Cerebellar cortex (tissue), 1 donor: Measurements from ENCODE around the gene KCNQ1.

Experiments used
- DNase-seq: peaks from one replicate; pipeline ENCODE4 v3.0.0-alpha.2; 2015; ENCODE audit warnings: low spot score

The KCNQ1 gene

GRCh38 chr11:2883979-2884815 is 439.4 kb downstream of the KCNQ1 start:
- no peak for DNase-seq

- DNase-seq = no peak
Observed at GRCh38 chr11:2885017-2885677, 440.3 kb downstream of the KCNQ1 start.

- peak; percentile 52 for DNase-seq
Observed at GRCh38 chr11:2885678-2886081, 440.9 kb downstream of the KCNQ1 start, which contains the start of gene CDKN1C. CDKN1C (minus strand) TSS chr11:2885775; CDS start chr11:2885456, 319 bp downstream.

- no peak for DNase-seq
Observed at GRCh38 chr11:2886191-2886894, 441.5 kb downstream of the KCNQ1 start.

GRCh38 chr11:2886936-2887335 is 442.1 kb downstream of the KCNQ1 start:
- DNase-seq = no peak

GRCh38 chr11:2887515-2888195 is 442.8 kb downstream of the KCNQ1 start:
- DNase-seq = no peak

- DNase-seq = peak; percentile 84
Observed at GRCh38 chr11:2888266-2888968, 443.6 kb downstream of the KCNQ1 start.

GRCh38 chr11:2889362-2890273 is 444.8 kb downstream of the KCNQ1 start:
- DNase-seq = no peak

- no peak for DNase-seq
Observed at GRCh38 chr11:2890466-2891294, 445.9 kb downstream of the KCNQ1 start.

GRCh38 chr11:2891326-2892214 is 446.8 kb downstream of the KCNQ1 start:
- DNase-seq = no peak

GRCh38 chr11:2892215-2892966 is 447.6 kb downstream of the KCNQ1 start:
- peak; percentile 50 for DNase-seq

- DNase-seq = no peak
Observed at GRCh38 chr11:2892967-2893528, 448.2 kb downstream of the KCNQ1 start.

GRCh38 chr11:2893935-2894334 is 449.1 kb downstream of the KCNQ1 start:
- DNase-seq = no peak

GRCh38 chr11:2896047-2896446 is 451.2 kb downstream of the KCNQ1 start:
- DNase-seq = no peak

GRCh38 chr11:2897048-2897447 is 452.2 kb downstream of the KCNQ1 start:
- DNase-seq = no peak

- DNase-seq = no peak
Observed at GRCh38 chr11:2898366-2899079, 453.7 kb downstream of the KCNQ1 start.
